GM10847 (cell line): ENCODE results near the gene DPF3.

Experiments used
- POLR2A ChIP-seq: IDR thresholded peaks from 2 replicates; pipeline ENCODE4 v1.6.1; 2011; ENCODE audit not compliant: insufficient read length; ENCODE audit errors: extremely low read depth

Gene DPF3

GRCh38 chr14:72625689-72626088, 268.2 kb downstream of the DPF3 start:
- no peak for TF ChIP-seq POLR2A

- TF ChIP-seq POLR2A = no peak
Measured at GRCh38 chr14:72621387-72622065, 272.4 kb downstream of the DPF3 start.

- no peak for TF ChIP-seq POLR2A
Measured at GRCh38 chr14:72619881-72620280, 274.0 kb downstream of the DPF3 start.

GRCh38 chr14:72619111-72619571, 274.8 kb downstream of the DPF3 start:
- TF ChIP-seq POLR2A = no peak

GRCh38 chr14:72618424-72618823, 275.5 kb downstream of the DPF3 start:
- TF ChIP-seq POLR2A = no peak

- TF ChIP-seq POLR2A = no peak
Measured at GRCh38 chr14:72617391-72618031, 276.4 kb downstream of the DPF3 start.

GRCh38 chr14:72616811-72617210, 277.1 kb downstream of the DPF3 start:
- TF ChIP-seq POLR2A = no peak

GRCh38 chr14:72616294-72616693, 277.6 kb downstream of the DPF3 start:
- TF ChIP-seq POLR2A = no peak

- no peak for TF ChIP-seq POLR2A
Measured at GRCh38 chr14:72615451-72616121, 278.3 kb downstream of the DPF3 start.

GRCh38 chr14:72614891-72615415, 278.9 kb downstream of the DPF3 start:
- TF ChIP-seq POLR2A = no peak

- no peak for TF ChIP-seq POLR2A
Measured at GRCh38 chr14:72614365-72614764, 279.5 kb downstream of the DPF3 start.

- TF ChIP-seq POLR2A = no peak
Measured at GRCh38 chr14:72613975-72614319, 280.0 kb downstream of the DPF3 start.

- TF ChIP-seq POLR2A = no peak
Measured at GRCh38 chr14:72613231-72613974, 280.5 kb downstream of the DPF3 start.

- TF ChIP-seq POLR2A = no peak
Measured at GRCh38 chr14:72612041-72612440, 281.9 kb downstream of the DPF3 start.

- no peak for TF ChIP-seq POLR2A
Measured at GRCh38 chr14:72611506-72611905, 282.4 kb downstream of the DPF3 start.
